Measurements from ENCODE around the gene C11orf24. TPM values are rescaled to one million over a fixed set of nuclear protein-coding genes. Genes with fewer than 3 reads are reported as not detected.

The C11orf24 gene
- total RNA-seq, 1 experiment from 2014 or later, result 37.8 TPM

DNA sequence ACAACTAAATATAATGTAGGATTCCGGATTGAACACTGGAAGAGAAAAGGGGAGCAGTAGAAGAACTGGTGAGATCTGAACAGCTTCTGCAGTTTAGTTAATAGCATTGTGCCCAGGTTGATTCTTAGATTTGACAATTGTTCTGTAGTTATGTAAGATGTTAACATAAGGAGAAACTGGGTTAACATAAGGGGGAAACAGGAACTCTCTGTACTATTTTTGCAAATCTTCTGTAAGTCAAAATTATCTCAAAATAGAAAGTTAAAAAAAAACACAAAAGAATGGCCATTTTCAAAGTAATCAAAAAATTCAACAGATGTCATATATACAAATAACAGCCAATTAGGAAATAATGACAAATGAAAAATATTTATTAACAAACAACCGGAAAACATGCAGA lies 21.9 kb upstream of the C11orf24 start (continued):
- TF ChIP-seq ZBTB33 (IDR thresholded peaks at IDR 0.05; ENCODE audit: extremely low read depth, insufficient replicate concordance, low read length), result no peak
- no peak for TF ChIP-seq CEBPB (IDR thresholded peaks at IDR 0.05; ENCODE audit: low read depth)
- TF ChIP-seq EZH2 (IDR thresholded peaks at IDR 0.05), result no peak
- TF ChIP-seq, protein P1, sequence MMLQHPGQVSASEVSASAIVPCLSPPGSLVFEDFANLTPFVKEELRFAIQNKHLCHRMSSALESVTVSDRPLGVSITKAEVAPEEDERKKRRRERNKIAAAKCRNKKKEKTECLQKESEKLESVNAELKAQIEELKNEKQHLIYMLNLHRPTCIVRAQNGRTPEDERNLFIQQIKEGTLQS (IDR thresholded peaks at IDR 0.05), result no peak
- no peak for TF ChIP-seq SIN3A (IDR thresholded peaks at IDR 0.05; ENCODE audit: low read depth)

- H3K4me1 ChIP-seq (ENCODE audit: control insufficient read depth in 1 of 2, insufficient read depth in 2 of 2, low read length in 2 of 2), result no peaks in the 10 kb centered on the region
- ATAC-seq (no peak), DNase-seq (ENCODE audit: low read depth, low spot score) (no peak)
- H3K4me3 ChIP-seq (replicated peaks in 1 of 2; ENCODE audit: low read depth in 1 of 2, low read length in 2 of 2), result no peak overlapping the region
- POLR2A ChIA-PET, result no interaction called here
- no peak overlapping the region for H3K27ac ChIP-seq (ENCODE audit: low read depth, low read length)
- BruUV-seq (replicated peaks), result no TSS peak
- H3K9me3 ChIP-seq (ENCODE audit: control insufficient read depth in 1 of 2, insufficient read depth in 1 of 2, low read depth in 1 of 2, low read length in 2 of 2), result 0 out of 4 replicates have a peak, but pooled peaks cover 0 to 3% of the 10 kb centered on the region in 2 experiments
- H2AFZ ChIP-seq (ENCODE audit: low read depth, low read length, poor library complexity, severe bottlenecking), result no peak overlapping the region
- no peaks in the 10 kb centered on the region for H3K79me2 ChIP-seq (ENCODE audit: insufficient read depth, low read length)
- no peaks in the 10 kb centered on the region for H3K27me3 ChIP-seq (ENCODE audit: insufficient read depth, low read length)
- intact Hi-C loops (cut with micrococcal nuclease), result no loop called here
- no peaks in the 10 kb centered on the region for H4K20me1 ChIP-seq (ENCODE audit: insufficient read depth)
- no peak overlapping the region for H3K4me2 ChIP-seq (ENCODE audit: low read length)
- CTCF ChIA-PET, result no interaction called here
- no peaks in the 10 kb centered on the region for H3K9me2 ChIP-seq (ENCODE audit: insufficient read depth)
- RAD21 ChIA-PET (ENCODE audit: low non-redundant PET in 1 of 2, low total read pairs in 2 of 2, uncharacterized antibody in 2 of 2, unreplicated experiment in 2 of 2), result no interaction called here
- H3K36me3 ChIP-seq (ENCODE audit: control insufficient read depth in 1 of 2, insufficient read depth in 2 of 2, low read length in 2 of 2), result no peaks in the 10 kb centered on the region
- H3K9ac ChIP-seq (ENCODE audit: low read length), result no peak overlapping the region
- TF ChIP-seq, protein P2, sequence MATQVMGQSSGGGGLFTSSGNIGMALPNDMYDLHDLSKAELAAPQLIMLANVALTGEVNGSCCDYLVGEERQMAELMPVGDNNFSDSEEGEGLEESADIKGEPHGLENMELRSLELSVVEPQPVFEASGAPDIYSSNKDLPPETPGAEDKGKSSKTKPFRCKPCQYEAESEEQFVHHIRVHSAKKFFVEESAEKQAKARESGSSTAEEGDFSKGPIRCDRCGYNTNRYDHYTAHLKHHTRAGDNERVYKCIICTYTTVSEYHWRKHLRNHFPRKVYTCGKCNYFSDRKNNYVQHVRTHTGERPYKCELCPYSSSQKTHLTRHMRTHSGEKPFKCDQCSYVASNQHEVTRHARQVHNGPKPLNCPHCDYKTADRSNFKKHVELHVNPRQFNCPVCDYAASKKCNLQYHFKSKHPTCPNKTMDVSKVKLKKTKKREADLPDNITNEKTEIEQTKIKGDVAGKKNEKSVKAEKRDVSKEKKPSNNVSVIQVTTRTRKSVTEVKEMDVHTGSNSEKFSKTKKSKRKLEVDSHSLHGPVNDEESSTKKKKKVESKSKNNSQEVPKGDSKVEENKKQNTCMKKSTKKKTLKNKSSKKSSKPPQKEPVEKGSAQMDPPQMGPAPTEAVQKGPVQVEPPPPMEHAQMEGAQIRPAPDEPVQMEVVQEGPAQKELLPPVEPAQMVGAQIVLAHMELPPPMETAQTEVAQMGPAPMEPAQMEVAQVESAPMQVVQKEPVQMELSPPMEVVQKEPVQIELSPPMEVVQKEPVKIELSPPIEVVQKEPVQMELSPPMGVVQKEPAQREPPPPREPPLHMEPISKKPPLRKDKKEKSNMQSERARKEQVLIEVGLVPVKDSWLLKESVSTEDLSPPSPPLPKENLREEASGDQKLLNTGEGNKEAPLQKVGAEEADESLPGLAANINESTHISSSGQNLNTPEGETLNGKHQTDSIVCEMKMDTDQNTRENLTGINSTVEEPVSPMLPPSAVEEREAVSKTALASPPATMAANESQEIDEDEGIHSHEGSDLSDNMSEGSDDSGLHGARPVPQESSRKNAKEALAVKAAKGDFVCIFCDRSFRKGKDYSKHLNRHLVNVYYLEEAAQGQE (IDR thresholded peaks at IDR 0.05; ENCODE audit: low read depth), result no peak
- TF ChIP-seq SIN3A (IDR thresholded peaks at IDR 0.05; ENCODE audit: low read depth) (no peak), SRF (IDR thresholded peaks at IDR 0.05; ENCODE audit: low read depth) (no peak), FOSL1 (IDR thresholded peaks at IDR 0.05; ENCODE audit: low read depth) (no peak), JUND (IDR thresholded peaks at IDR 0.05) (no peak), EZH2phosphoT487 (IDR thresholded peaks at IDR 0.05; ENCODE audit: borderline replicate concordance) (no peak), ZNF274 (IDR thresholded peaks at IDR 0.05; ENCODE audit: low read depth, low read length) (no peak), YY1 (IDR thresholded peaks at IDR 0.05; ENCODE audit: extremely low read depth, insufficient replicate concordance, low read depth, low read length) (no peak), SP1 (IDR thresholded peaks at IDR 0.05; ENCODE audit: low read depth) (no peak), CEBPB (IDR thresholded peaks at IDR 0.05; ENCODE audit: low read depth) (no peak), MAX (IDR thresholded peaks at IDR 0.05) (no peak), EGR1 (IDR thresholded peaks at IDR 0.05; ENCODE audit: low read depth) (no peak), EZH2 (IDR thresholded peaks at IDR 0.05) (no peak), POLR2AphosphoS5 (IDR thresholded peaks at IDR 0.05; ENCODE audit: low read depth, low read length) (no peak), CTCF (IDR thresholded peaks at IDR 0.05 in 2 of 3, conservative IDR thresholded peaks at IDR 0.05 in 1 of 3; ENCODE audit: borderline replicate concordance in 1 of 3, insufficient read depth in 1 of 3, low read depth in 2 of 3, low read length in 2 of 3) (no peak), RAD21 (IDR thresholded peaks at IDR 0.05; ENCODE audit: low read depth) (no peak)
- TF ChIP-seq, protein P1 (IDR thresholded peaks at IDR 0.05), result no peak
Measured at GRCh38 chr11:68289456-68289855, 17.7 kb upstream of the C11orf24 start.
